Activated CD4-positive, alpha-beta T cell treated with anti-CD3 and anti-CD28 coated beads, Interleukin-2, amount 10 ng/mL, durations not matched to agents 7 days and 5 days (primary cell): Measurements from ENCODE around the gene RNU6-1. TPM values are rescaled to one million over a fixed set of nuclear protein-coding genes. Genes with fewer than 3 reads are reported as not detected.

Experiments used
- CTCF ChIA-PET: fragments of 350-600 bp; sonication (Branson Sonifier 250); formaldehyde crosslinking; loops from one replicate; lab custom pipeline; 2021; ENCODE audit warnings: antibody characterized with exemption; lab: Charles Lee
- POLR2A ChIA-PET: fragments of 350-600 bp; sonication (Branson Sonifier 250); formaldehyde crosslinking; loops from one replicate; lab custom pipeline; 2021; ENCODE audit warnings: antibody characterized with exemption; lab: Charles Lee
- DNase-seq: peaks from one replicate; pipeline ENCODE4 v3.0.0-alpha.2; 2020
- H3K27ac Mint-ChIP-seq: one replicate; pipeline ENCODE4 v1.8.0; 2021; ENCODE audit warnings: mild to moderate bottlenecking, moderate library complexity, mixed read lengths
- H3K27me3 Mint-ChIP-seq: one replicate; pipeline ENCODE4 v1.8.0; 2021; ENCODE audit warnings: mixed read lengths
- H3K36me3 Mint-ChIP-seq: one replicate; pipeline ENCODE4 v1.8.0; 2021; ENCODE audit warnings: low read depth, mixed read lengths
- H3K4me1 Mint-ChIP-seq: one replicate; pipeline ENCODE4 v1.8.0; 2021; ENCODE audit warnings: mixed read lengths
- H3K4me3 Mint-ChIP-seq: one replicate; pipeline ENCODE4 v1.8.0; 2021; ENCODE audit warnings: mild to moderate bottlenecking, moderate library complexity, mixed read lengths
- H3K9me3 Mint-ChIP-seq: one replicate; pipeline ENCODE4 v1.8.0; 2021; ENCODE audit warnings: mixed read lengths
- total RNA-seq, 2 experiments: library from RNA; stranded (reverse); gene quantifications; one replicate each; pipeline ENCODE4 v1.2.3, GENCODE V29; 2021

Gene RNU6-1
- total RNA-seq, 2 experiments from 2014 or later: not detected

DNA sequence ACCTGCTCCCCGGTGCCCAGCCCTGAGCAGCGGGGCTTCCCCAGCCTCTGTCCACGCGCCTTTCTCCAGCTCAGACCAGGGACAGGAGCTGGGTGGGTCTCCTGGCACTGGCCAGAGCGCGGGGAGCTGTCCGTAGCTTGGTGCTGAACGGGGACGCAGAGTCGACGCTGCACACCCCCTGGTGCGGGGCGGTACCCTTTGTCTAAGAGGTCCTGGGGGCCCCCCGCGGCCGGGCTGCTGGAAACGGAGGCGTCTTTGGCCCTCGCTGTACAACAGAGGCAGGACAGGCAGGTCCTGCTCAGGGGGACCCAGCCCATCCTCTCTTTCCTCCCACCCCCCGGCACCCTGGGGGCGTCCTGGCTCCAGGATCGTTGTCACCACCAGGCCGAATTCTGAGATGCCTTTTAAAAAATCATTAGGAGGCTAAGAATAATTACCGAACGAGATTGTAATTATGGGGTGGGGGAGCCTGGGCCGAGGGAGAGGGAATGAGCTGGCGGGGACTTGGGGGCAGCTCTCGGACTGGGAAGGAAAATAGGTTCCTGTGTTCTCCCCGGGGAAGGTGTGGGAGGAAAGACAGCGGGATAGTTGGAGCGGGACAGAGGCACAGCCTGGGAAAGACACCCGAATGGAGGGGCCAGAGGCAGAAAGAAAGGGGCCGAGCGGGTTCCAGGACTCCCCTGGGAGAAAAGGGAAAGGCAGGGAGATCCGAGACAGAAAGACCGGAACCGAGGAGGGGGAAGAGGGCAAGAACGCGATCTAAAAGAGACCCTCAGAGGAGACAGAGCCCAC lies 18.7 kb downstream of the RNU6-1 start:
- Mint-ChIP-seq H3K27ac (peak overlapping the region; percentile 26), H3K36me3 (peaks cover 9% of the 10 kb centered on the region), H3K4me3 (no peak overlapping the region), H3K9me3 (no peaks in the 10 kb centered on the region), H3K27me3 (peaks cover 86% of the 10 kb centered on the region), H3K4me1 (peaks cover 31% of the 10 kb centered on the region)
- CTCF ChIA-PET: interaction anchor here (0.6 kb wide), 1 partner anchor 364 kb away, joined by 3 read pairs; no protein-coding TSS in a partner anchor
- POLR2A ChIA-PET: no interaction called here
- DNase-seq: no peak

DNA sequence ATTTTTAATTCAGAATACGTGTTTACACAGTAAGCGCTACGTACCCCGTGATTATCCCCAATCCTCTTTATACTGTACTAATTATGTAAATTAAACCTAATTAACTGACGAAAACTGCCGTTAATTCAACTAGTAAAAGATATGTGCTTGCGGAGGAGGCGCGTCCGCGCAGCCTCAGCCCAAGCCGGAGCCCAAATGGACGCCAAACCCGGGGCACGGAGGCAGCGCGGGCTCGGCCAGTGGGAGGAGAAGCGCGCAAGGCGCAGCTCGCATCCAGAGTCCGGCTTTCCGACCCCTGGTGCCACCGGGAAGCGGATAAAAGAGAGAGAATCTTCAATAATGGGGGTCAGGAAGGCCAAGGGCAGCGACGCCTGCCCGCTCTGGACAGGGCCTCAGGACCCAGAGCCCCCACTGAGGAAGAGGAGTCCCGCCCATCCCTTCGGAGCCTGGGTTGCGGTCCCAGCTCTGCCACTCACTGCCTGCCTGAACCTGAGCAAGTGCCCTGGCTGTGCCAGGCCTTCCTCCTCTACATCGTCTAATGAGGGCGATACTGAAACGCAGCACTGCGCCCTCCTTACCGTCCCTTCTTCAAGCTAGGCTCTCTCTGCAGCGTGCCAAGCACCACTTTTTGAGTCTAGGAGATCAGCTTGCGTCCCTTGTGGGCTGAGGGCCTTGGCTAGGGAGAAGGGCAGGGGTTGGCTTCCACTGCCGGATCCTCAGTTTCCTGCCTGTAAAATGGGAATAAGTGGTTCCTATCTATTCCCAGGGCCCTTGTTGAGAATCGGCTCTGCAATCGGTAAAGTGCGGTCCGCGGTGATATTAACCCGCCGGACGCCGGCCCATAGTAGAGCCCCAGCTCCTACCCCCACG lies 19.5 kb downstream of the RNU6-1 start:
- ChIA-PET CTCF (interaction anchor here (0.6 kb wide), 1 partner anchor 364 kb away, joined by 3 read pairs; no protein-coding TSS in a partner anchor), POLR2A (no interaction called here)
- Mint-ChIP-seq H3K4me1 (peaks cover 26% of the 10 kb centered on the region), H3K36me3 (peaks cover 9% of the 10 kb centered on the region), H3K27ac (no peak overlapping the region), H3K27me3 (peaks cover 78% of the 10 kb centered on the region), H3K9me3 (no peaks in the 10 kb centered on the region), H3K4me3 (no peak overlapping the region)
- no peak for DNase-seq

- Mint-ChIP-seq H3K4me1 (peaks cover 23% of the 10 kb centered on the region), H3K27me3 (peaks cover 72% of the 10 kb centered on the region), H3K4me3 (no peak overlapping the region), H3K27ac (no peak overlapping the region), H3K36me3 (peaks cover 9% of the 10 kb centered on the region), H3K9me3 (no peaks in the 10 kb centered on the region)
- no peak for DNase-seq
- ChIA-PET POLR2A (no interaction called here), CTCF (no interaction called here)
These were observed 20.2 kb downstream of the RNU6-1 start for GRCh38 chr15:67819636-67820035.

DNA sequence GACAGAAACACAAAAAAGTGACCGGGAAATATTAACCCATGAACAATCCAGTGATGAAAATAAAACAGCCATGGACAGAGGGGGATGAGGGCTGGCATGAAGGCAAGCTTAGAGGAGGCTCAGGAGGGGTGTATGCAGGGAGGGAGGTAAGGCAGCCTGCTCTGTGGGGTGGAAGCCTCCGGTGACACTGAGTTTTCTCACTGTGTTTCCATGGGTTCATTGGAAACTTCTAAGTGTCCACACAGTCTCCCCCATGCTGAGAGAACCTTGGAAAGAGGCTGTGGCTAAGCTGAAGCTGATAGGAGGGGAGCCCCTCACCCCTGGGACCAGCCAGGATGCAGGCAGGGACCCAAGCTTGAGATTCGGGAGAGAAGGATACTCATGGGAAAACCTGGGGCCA lies 21.4 kb downstream of the RNU6-1 start:
- Mint-ChIP-seq H3K27me3 (peaks cover 61% of the 10 kb centered on the region), H3K36me3 (peaks cover 5% of the 10 kb centered on the region), H3K9me3 (no peaks in the 10 kb centered on the region), H3K27ac (no peak overlapping the region), H3K4me1 (peaks cover 15% of the 10 kb centered on the region), H3K4me3 (no peak overlapping the region)
- ChIA-PET POLR2A (no interaction called here), CTCF (no interaction called here)
- DNase-seq: no peak

DNA sequence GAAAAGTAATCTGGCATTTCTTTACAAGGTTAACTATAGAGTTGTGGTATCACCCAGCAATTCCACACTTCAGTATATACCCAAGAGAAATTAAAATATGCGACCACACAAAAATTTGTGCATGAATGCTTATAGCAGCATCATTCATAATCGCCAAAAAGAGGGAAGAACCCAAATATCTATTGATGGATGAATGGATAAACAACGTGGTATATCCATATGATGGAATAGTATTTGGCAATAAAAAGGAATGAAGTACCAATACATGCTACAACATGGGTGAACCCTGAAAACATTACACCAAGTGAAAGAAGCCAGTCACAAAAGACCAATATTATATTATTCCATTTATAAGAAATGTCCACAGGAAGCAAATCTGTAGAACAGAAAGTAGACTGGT lies 23.2 kb downstream of the RNU6-1 start:
- Mint-ChIP-seq H3K4me1 (peaks cover 8% of the 10 kb centered on the region), H3K4me3 (no peak overlapping the region), H3K36me3 (no peaks in the 10 kb centered on the region), H3K9me3 (no peaks in the 10 kb centered on the region), H3K27me3 (peaks cover 51% of the 10 kb centered on the region), H3K27ac (no peak overlapping the region)
- no peak for DNase-seq
- ChIA-PET CTCF (no interaction called here), POLR2A (no interaction called here)

DNA sequence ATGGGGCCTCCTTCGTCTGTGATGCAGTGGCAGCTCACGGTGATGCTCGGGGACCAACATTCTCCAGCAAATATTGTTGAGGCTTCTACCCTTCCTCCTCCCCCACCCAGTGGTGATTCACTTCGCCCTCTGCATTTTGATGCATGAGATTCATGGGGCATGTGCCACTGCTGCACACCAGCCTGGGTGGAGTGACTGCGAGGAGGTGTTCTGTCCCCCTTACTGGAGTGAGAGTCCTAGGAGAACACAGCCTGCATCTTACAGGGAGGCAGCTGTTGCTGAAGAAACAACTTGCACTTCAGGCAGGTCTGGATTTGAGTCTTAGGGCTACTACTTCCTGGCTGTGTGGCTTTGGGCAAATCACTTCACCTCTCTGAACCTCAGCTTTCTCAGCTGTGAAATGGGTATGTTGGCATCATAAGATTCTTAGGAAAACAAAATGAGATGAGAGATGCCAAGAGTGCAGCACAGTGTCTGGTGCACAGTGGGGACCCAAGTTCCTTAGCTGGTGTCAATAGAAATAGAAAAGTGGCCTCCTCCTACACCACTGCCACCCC lies 24.7 kb downstream of the RNU6-1 start:
- no peaks in the 10 kb centered on the region for H3K9me3 Mint-ChIP-seq
- POLR2A ChIA-PET: no interaction called here
- H3K4me1 Mint-ChIP-seq: peaks cover 4% of the 10 kb centered on the region
- CTCF ChIA-PET: interaction anchor here (0.7 kb wide), 1 partner anchor 12 kb away, joined by 3 read pairs; no protein-coding TSS in a partner anchor
- no peak for DNase-seq
- no peak overlapping the region for H3K4me3 Mint-ChIP-seq
- no peaks in the 10 kb centered on the region for H3K36me3 Mint-ChIP-seq
- no peak overlapping the region for H3K27ac Mint-ChIP-seq
- H3K27me3 Mint-ChIP-seq: peaks cover 36% of the 10 kb centered on the region

DNA sequence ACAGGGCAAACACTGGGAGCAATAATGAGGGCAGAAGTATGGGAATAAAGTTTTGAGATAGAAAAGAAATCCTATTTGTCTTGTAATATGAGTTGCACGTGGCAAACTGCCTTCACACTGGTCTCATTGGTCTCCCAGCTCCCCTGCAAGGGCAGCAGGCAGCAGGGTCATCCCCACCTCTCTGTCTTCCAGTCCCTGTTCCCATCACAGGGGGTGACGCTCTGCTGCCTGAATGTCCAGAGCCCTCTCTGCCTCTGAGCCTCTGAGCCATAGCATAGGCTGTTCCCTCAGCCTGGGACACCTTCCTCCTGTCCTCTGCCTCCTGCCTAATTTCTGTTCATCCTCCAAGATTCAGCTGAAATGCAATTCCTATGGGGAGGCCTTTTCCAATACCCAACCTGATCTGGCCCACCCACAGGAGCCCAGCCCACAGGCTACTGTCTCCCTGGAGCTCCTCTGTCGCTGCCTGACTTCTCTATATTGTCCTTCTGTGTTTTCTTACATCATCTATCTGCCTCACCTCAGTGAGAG lies 26.7 kb downstream of the RNU6-1 start:
- H3K36me3 Mint-ChIP-seq: no peaks in the 10 kb centered on the region
- no peak for DNase-seq
- H3K9me3 Mint-ChIP-seq: no peaks in the 10 kb centered on the region
- H3K4me1 Mint-ChIP-seq: peaks cover 4% of the 10 kb centered on the region
- H3K4me3 Mint-ChIP-seq: no peak overlapping the region
- H3K27ac Mint-ChIP-seq: no peak overlapping the region
- POLR2A ChIA-PET: no interaction called here
- peaks cover 22% of the 10 kb centered on the region for H3K27me3 Mint-ChIP-seq
- CTCF ChIA-PET: no interaction called here

- peaks cover 4% of the 10 kb centered on the region for H3K4me1 Mint-ChIP-seq
- H3K9me3 Mint-ChIP-seq: no peaks in the 10 kb centered on the region
- no peak overlapping the region for H3K4me3 Mint-ChIP-seq
- POLR2A ChIA-PET: no interaction called here
- no peak for DNase-seq
- H3K27ac Mint-ChIP-seq: no peak overlapping the region
- CTCF ChIA-PET: no interaction called here
- H3K27me3 Mint-ChIP-seq: peaks cover 13% of the 10 kb centered on the region
- no peaks in the 10 kb centered on the region for H3K36me3 Mint-ChIP-seq
These were observed 27.6 kb downstream of the RNU6-1 start for GRCh38 chr15:67812241-67812644.

- Mint-ChIP-seq H3K9me3 (no peaks in the 10 kb centered on the region), H3K4me1 (peaks cover 4% of the 10 kb centered on the region), H3K27ac (no peak overlapping the region), H3K36me3 (no peaks in the 10 kb centered on the region), H3K27me3 (peaks cover 3% of the 10 kb centered on the region), H3K4me3 (no peak overlapping the region)
- ChIA-PET CTCF (interaction anchor here (0.5 kb wide), 1 partner anchor 1496 kb away, joined by 4 read pairs; no protein-coding TSS in a partner anchor), POLR2A (no interaction called here)
- no peak for DNase-seq
These were observed 30.0 kb downstream of the RNU6-1 start for GRCh38 chr15:67809866-67810265.

DNA sequence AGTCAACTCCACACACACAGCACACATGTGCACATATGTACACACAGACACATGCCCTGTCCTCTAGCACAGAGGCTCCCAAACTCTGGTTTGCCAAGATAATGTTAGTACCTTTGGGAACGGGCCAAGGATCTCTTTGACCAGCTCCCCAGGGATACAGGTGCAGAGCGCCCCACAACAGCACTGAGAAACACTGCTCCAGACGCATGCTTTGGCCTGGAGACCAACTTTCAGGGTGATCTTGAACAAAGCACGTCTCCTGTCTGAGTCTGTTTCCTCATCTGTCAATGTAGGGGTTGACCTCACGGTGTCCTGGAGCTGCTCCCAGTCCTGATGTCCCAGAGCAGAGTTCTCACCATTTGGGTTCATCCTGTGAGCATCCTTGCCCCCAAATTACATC lies 30.4 kb downstream of the RNU6-1 start:
- CTCF ChIA-PET: interaction anchor here (0.5 kb wide), 1 partner anchor 1497 kb away, joined by 4 read pairs; no protein-coding TSS in a partner anchor
- H3K4me1 Mint-ChIP-seq: peaks cover 4% of the 10 kb centered on the region
- no peaks in the 10 kb centered on the region for H3K9me3 Mint-ChIP-seq
- no peak overlapping the region for H3K27ac Mint-ChIP-seq
- no peak overlapping the region for H3K4me3 Mint-ChIP-seq
- H3K36me3 Mint-ChIP-seq: no peaks in the 10 kb centered on the region
- POLR2A ChIA-PET: no interaction called here
- DNase-seq: no peak
- peaks cover 3% of the 10 kb centered on the region for H3K27me3 Mint-ChIP-seq

GRCh38 chr15:67808821-67809220 lies 31.0 kb downstream of the RNU6-1 start:
- POLR2A ChIA-PET: no interaction called here
- H3K4me1 Mint-ChIP-seq: peaks cover 4% of the 10 kb centered on the region
- CTCF ChIA-PET: no interaction called here
- H3K36me3 Mint-ChIP-seq: no peaks in the 10 kb centered on the region
- H3K9me3 Mint-ChIP-seq: no peaks in the 10 kb centered on the region
- H3K27me3 Mint-ChIP-seq: peaks cover 3% of the 10 kb centered on the region
- H3K27ac Mint-ChIP-seq: no peak overlapping the region
- DNase-seq: no peak
- H3K4me3 Mint-ChIP-seq: no peak overlapping the region

- Mint-ChIP-seq H3K4me1 (peaks cover 4% of the 10 kb centered on the region), H3K36me3 (no peaks in the 10 kb centered on the region), H3K27me3 (no peaks in the 10 kb centered on the region), H3K9me3 (no peaks in the 10 kb centered on the region), H3K27ac (no peak overlapping the region), H3K4me3 (no peak overlapping the region)
- no peak for DNase-seq
- ChIA-PET CTCF (no interaction called here), POLR2A (no interaction called here)
These were observed 32.0 kb downstream of the RNU6-1 start for GRCh38 chr15:67807836-67808235.
